ENCODE results near the gene CAMK2G.
"Not testable (repeated sequence)": the region's sequence is repeated elsewhere in the genome, so short reads cannot be mapped to it uniquely, and the experiment has no call there.

Gene CAMK2G

GRCh38 chr10:73787031-73787800 is 87.1 kb downstream of the CAMK2G start:
- not testable (repeated sequence) for H3K4me3 ChIP-seq (ENCODE audit: low read length); H3K9ac ChIP-seq (ENCODE audit: low read length); H3K9me3 ChIP-seq (ENCODE audit: control insufficient read depth, low read length); H3K4me1 ChIP-seq (ENCODE audit: control insufficient read depth, insufficient read depth, low read length); H3K27me3 ChIP-seq (ENCODE audit: control insufficient read depth, insufficient read depth, low read length)
- peaks cover 23% of the 10 kb centered on the region for H3K36me3 ChIP-seq (ENCODE audit: control insufficient read depth, insufficient read depth, low read length)

- Histone ChIP-seq H3K4me1 (ENCODE audit: control insufficient read depth, insufficient read depth, low read length) (no peaks in the 10 kb centered on the region), H3K9ac (ENCODE audit: low read length) (peak overlapping the region; percentile 93), H3K36me3 (ENCODE audit: control insufficient read depth, insufficient read depth, low read length) (peaks cover 17% of the 10 kb centered on the region), H3K4me3 (ENCODE audit: low read length) (peak overlapping the region; percentile 21), H3K27me3 (ENCODE audit: control insufficient read depth, insufficient read depth, low read length) (no peaks in the 10 kb centered on the region), H3K9me3 (ENCODE audit: control insufficient read depth, low read length) (no peaks in the 10 kb centered on the region)
Observed at GRCh38 chr10:73786512-73786885, 87.9 kb downstream of the CAMK2G start.

GRCh38 chr10:73785721-73786511 is 88.4 kb downstream of the CAMK2G start:
- H3K36me3 ChIP-seq (ENCODE audit: control insufficient read depth, insufficient read depth, low read length) = peaks cover 12% of the 10 kb centered on the region
- peaks cover 4% of the 10 kb centered on the region for H3K4me1 ChIP-seq (ENCODE audit: control insufficient read depth, insufficient read depth, low read length)
- H3K9me3 ChIP-seq (ENCODE audit: control insufficient read depth, low read length) = no peaks in the 10 kb centered on the region
- no peaks in the 10 kb centered on the region for H3K27me3 ChIP-seq (ENCODE audit: control insufficient read depth, insufficient read depth, low read length)
- H3K9ac ChIP-seq (ENCODE audit: low read length) = peak overlapping the region; percentile 93
- peak overlapping the region; percentile 21 for H3K4me3 ChIP-seq (ENCODE audit: low read length)

GRCh38 chr10:73785211-73785720 is 89.1 kb downstream of the CAMK2G start, which contains the start of gene ZSWIM8:
Gene ZSWIM8, plus strand, starts transcription at chr10:73785606. Its CDS starts 273 bp downstream, at chr10:73785879.
- H3K4me1 ChIP-seq (ENCODE audit: control insufficient read depth, insufficient read depth, low read length) = peaks cover 10% of the 10 kb centered on the region
- no peaks in the 10 kb centered on the region for H3K27me3 ChIP-seq (ENCODE audit: control insufficient read depth, insufficient read depth, low read length)
- H3K4me3 ChIP-seq (ENCODE audit: low read length) = peak within 1 kb of the TSS; percentile 21
- H3K9me3 ChIP-seq (ENCODE audit: control insufficient read depth, low read length) = no peaks in the 10 kb centered on the region
- peaks cover 12% of the 10 kb centered on the region for H3K36me3 ChIP-seq (ENCODE audit: control insufficient read depth, insufficient read depth, low read length)
- peak within 1 kb of the TSS; percentile 93 for H3K9ac ChIP-seq (ENCODE audit: low read length)

- Histone ChIP-seq H3K4me1 (ENCODE audit: control insufficient read depth, insufficient read depth, low read length) (peaks cover 10% of the 10 kb centered on the region), H3K9ac (ENCODE audit: low read length) (peak overlapping the region; percentile 86), H3K4me3 (ENCODE audit: low read length) (no peak overlapping the region)
Observed at GRCh38 chr10:73782749-73783085, 91.6 kb downstream of the CAMK2G start.

GRCh38 chr10:73781879-73782748 is 92.2 kb downstream of the CAMK2G start, which contains the start of gene CHCHD1:
Gene CHCHD1, plus strand, starts transcription at chr10:73782048. Its CDS starts 28 bp downstream, at chr10:73782076.
- no peaks in the 10 kb centered on the region for H3K9me3 ChIP-seq (ENCODE audit: control insufficient read depth, low read length)
- peaks cover 10% of the 10 kb centered on the region for H3K4me1 ChIP-seq (ENCODE audit: control insufficient read depth, insufficient read depth, low read length)
- peak within 1 kb of the TSS; percentile 60 for H3K4me3 ChIP-seq (ENCODE audit: low read length)
- no peaks in the 10 kb centered on the region for H3K27me3 ChIP-seq (ENCODE audit: control insufficient read depth, insufficient read depth, low read length)
- peak within 1 kb of the TSS; percentile 86 for H3K9ac ChIP-seq (ENCODE audit: low read length)
- H3K36me3 ChIP-seq (ENCODE audit: control insufficient read depth, insufficient read depth, low read length) = no peaks in the 10 kb centered on the region

More at GRCh38 chr10:73782749-73783085, 91.6 kb downstream of the CAMK2G start:
- Histone ChIP-seq H3K36me3 (ENCODE audit: control insufficient read depth, insufficient read depth, low read length) (no peaks in the 10 kb centered on the region), H3K9me3 (ENCODE audit: control insufficient read depth, low read length) (no peaks in the 10 kb centered on the region), H3K27me3 (ENCODE audit: control insufficient read depth, insufficient read depth, low read length) (no peaks in the 10 kb centered on the region)

- Histone ChIP-seq H3K9ac (ENCODE audit: low read length) (peak overlapping the region; percentile 86), H3K4me1 (ENCODE audit: control insufficient read depth, insufficient read depth, low read length) (peaks cover 10% of the 10 kb centered on the region), H3K9me3 (ENCODE audit: control insufficient read depth, low read length) (no peaks in the 10 kb centered on the region), H3K27me3 (ENCODE audit: control insufficient read depth, insufficient read depth, low read length) (no peaks in the 10 kb centered on the region), H3K36me3 (ENCODE audit: control insufficient read depth, insufficient read depth, low read length) (no peaks in the 10 kb centered on the region), H3K4me3 (ENCODE audit: low read length) (peak overlapping the region; percentile 60)
Observed at GRCh38 chr10:73781548-73781878, 92.8 kb downstream of the CAMK2G start.

GRCh38 chr10:73780966-73781365 is 93.4 kb downstream of the CAMK2G start:
- peak overlapping the region; percentile 60 for H3K4me3 ChIP-seq (ENCODE audit: low read length)
- H3K9ac ChIP-seq (ENCODE audit: low read length) = peak overlapping the region; percentile 86
- no peaks in the 10 kb centered on the region for H3K27me3 ChIP-seq (ENCODE audit: control insufficient read depth, insufficient read depth, low read length)
- no peaks in the 10 kb centered on the region for H3K9me3 ChIP-seq (ENCODE audit: control insufficient read depth, low read length)
- H3K4me1 ChIP-seq (ENCODE audit: control insufficient read depth, insufficient read depth, low read length) = peaks cover 10% of the 10 kb centered on the region
- H3K36me3 ChIP-seq (ENCODE audit: control insufficient read depth, insufficient read depth, low read length) = no peaks in the 10 kb centered on the region

- Histone ChIP-seq H3K9ac (ENCODE audit: low read length) (no peak overlapping the region), H3K9me3 (ENCODE audit: control insufficient read depth, low read length) (no peaks in the 10 kb centered on the region), H3K36me3 (ENCODE audit: control insufficient read depth, insufficient read depth, low read length) (no peaks in the 10 kb centered on the region), H3K4me3 (ENCODE audit: low read length) (no peak overlapping the region), H3K4me1 (ENCODE audit: control insufficient read depth, insufficient read depth, low read length) (peaks cover 12% of the 10 kb centered on the region), H3K27me3 (ENCODE audit: control insufficient read depth, insufficient read depth, low read length) (no peaks in the 10 kb centered on the region)
Observed at GRCh38 chr10:73780301-73780700, 94.1 kb downstream of the CAMK2G start.

GRCh38 chr10:73779539-73780197 is 94.7 kb downstream of the CAMK2G start:
- H3K4me1 ChIP-seq (ENCODE audit: control insufficient read depth, insufficient read depth, low read length) = peaks cover 18% of the 10 kb centered on the region
- no peak overlapping the region for H3K9ac ChIP-seq (ENCODE audit: low read length)
- no peaks in the 10 kb centered on the region for H3K9me3 ChIP-seq (ENCODE audit: control insufficient read depth, low read length)
- no peaks in the 10 kb centered on the region for H3K27me3 ChIP-seq (ENCODE audit: control insufficient read depth, insufficient read depth, low read length)
- no peak overlapping the region for H3K4me3 ChIP-seq (ENCODE audit: low read length)
- no peaks in the 10 kb centered on the region for H3K36me3 ChIP-seq (ENCODE audit: control insufficient read depth, insufficient read depth, low read length)

- Histone ChIP-seq H3K4me1 (ENCODE audit: control insufficient read depth, insufficient read depth, low read length) (peaks cover 23% of the 10 kb centered on the region), H3K9me3 (ENCODE audit: control insufficient read depth, low read length) (no peaks in the 10 kb centered on the region), H3K27me3 (ENCODE audit: control insufficient read depth, insufficient read depth, low read length) (no peaks in the 10 kb centered on the region), H3K9ac (ENCODE audit: low read length) (no peak overlapping the region), H3K36me3 (ENCODE audit: control insufficient read depth, insufficient read depth, low read length) (no peaks in the 10 kb centered on the region), H3K4me3 (ENCODE audit: low read length) (no peak overlapping the region)
Observed at GRCh38 chr10:73779018-73779417, 95.3 kb downstream of the CAMK2G start.
